ENCODE measurements around the gene TELO2.

Gene TELO2

GRCh38 chr16:1553946-1554825 lies 61.0 kb downstream of the TELO2 start:
- no peak for DNase-seq (ENCODE audit: low read depth, low spot score)

GRCh38 chr16:1554826-1555445 lies 61.8 kb downstream of the TELO2 start:
- no peak for DNase-seq (ENCODE audit: low read depth, low spot score)

GRCh38 chr16:1556254-1556653 lies 63.1 kb downstream of the TELO2 start:
- no peak for DNase-seq (ENCODE audit: low read depth, low spot score)

- DNase-seq (ENCODE audit: low read depth, low spot score): no peak
Observed at GRCh38 chr16:1557074-1557473, 63.9 kb downstream of the TELO2 start.

- DNase-seq (ENCODE audit: low read depth, low spot score): no peak
Observed at GRCh38 chr16:1557576-1557975, 64.4 kb downstream of the TELO2 start.

GRCh38 chr16:1559446-1559975 lies 66.4 kb downstream of the TELO2 start:
- DNase-seq (ENCODE audit: low read depth, low spot score): no peak
